CMK (cell line): ENCODE data around the gene TOM1.
"Not testable (repeated sequence)": the region's sequence is repeated elsewhere in the genome, so short reads cannot be mapped to it uniquely, and the experiment has no call there.

Experiments used
- DNase-seq: peaks from one replicate; pipeline ENCODE4 v3.0.0-alpha.2; 2010; ENCODE audit warnings: low read depth

TOM1 gene

GRCh38 chr22:35346596-35347220 is 47.0 kb downstream of the TOM1 start:
- DNase-seq = no peak

GRCh38 chr22:35347462-35347861 is 47.8 kb downstream of the TOM1 start:
- DNase-seq = no peak

GRCh38 chr22:35348026-35348590 is 48.4 kb downstream of the TOM1 start:
- DNase-seq = no peak

GRCh38 chr22:35348703-35349102 is 49.0 kb downstream of the TOM1 start:
- DNase-seq = no peak

GRCh38 chr22:35349368-35349703 is 49.6 kb downstream of the TOM1 start:
- DNase-seq = no peak

GRCh38 chr22:35349704-35350538 is 50.2 kb downstream of the TOM1 start:
- DNase-seq = no peak

- peak; percentile 80 for DNase-seq
Measured at GRCh38 chr22:35350539-35351503, 51.1 kb downstream of the TOM1 start.

- DNase-seq = no peak
Measured at GRCh38 chr22:35352214-35353111, 52.8 kb downstream of the TOM1 start.

- no peak for DNase-seq
Measured at GRCh38 chr22:35353318-35353717, 53.6 kb downstream of the TOM1 start.

GRCh38 chr22:35354068-35354467 is 54.4 kb downstream of the TOM1 start:
- no peak for DNase-seq

GRCh38 chr22:35357883-35358621 is 58.4 kb downstream of the TOM1 start:
- DNase-seq = no peak

GRCh38 chr22:35359380-35360065 is 59.8 kb downstream of the TOM1 start:
- DNase-seq = no peak

GRCh38 chr22:35361001-35361558 is 61.4 kb downstream of the TOM1 start:
- DNase-seq = no peak

GRCh38 chr22:35363566-35364086 is 63.9 kb downstream of the TOM1 start:
- DNase-seq = no peak

- DNase-seq = not testable (repeated sequence)
Measured at GRCh38 chr22:35364230-35364629, 64.5 kb downstream of the TOM1 start.

- DNase-seq = no peak
Measured at GRCh38 chr22:35367331-35367886, 67.7 kb downstream of the TOM1 start.

- DNase-seq = no peak
Measured at GRCh38 chr22:35368386-35368785, 68.7 kb downstream of the TOM1 start.

GRCh38 chr22:35369996-35370395 is 70.3 kb downstream of the TOM1 start:
- no peak for DNase-seq

GRCh38 chr22:35373781-35374180 is 74.1 kb downstream of the TOM1 start:
- DNase-seq = no peak
